Measurements from ENCODE around the gene ATF6. TPM values are rescaled to one million over a fixed set of nuclear protein-coding genes. Genes with fewer than 3 reads are reported as not detected.

ATF6 gene
- total and polyA plus RNA-seq, 2 donors (not counting 3 experiments of a cell fraction or from before 2014, with no cell fraction given): 24.9 to 40.3 TPM

- no TSS peak for BruUV-seq (replicated peaks)
- H3K79me2 ChIP-seq (ENCODE audit: control insufficient read depth, insufficient read depth, low read length): no peaks in the 10 kb centered on the region
- intact Hi-C loops (cut with micrococcal nuclease): no loop called here
- H3K27ac ChIP-seq (ENCODE audit: insufficient read depth, low read depth, low read length): no peak overlapping the region
- H3K27me3 ChIP-seq (ENCODE audit: control insufficient read depth in 2 of 2, insufficient read depth in 2 of 2, low read length in 2 of 2): no peaks in the 10 kb centered on the region
- dilution Hi-C loops (cut with MboI; ENCODE audit: extremely low pct_ligation_motif_present, low sequenced_read_pairs): no loop called here
- CTCF ChIA-PET: interaction anchor here (1.3 to 1.6 kb wide), 3 partner anchors 22 to 109 kb away, joined by 3 to 7 read pairs (median 6); no protein-coding TSS in a partner anchor
- H3K4me1 ChIP-seq (ENCODE audit: control insufficient read depth, extremely low read depth, insufficient read depth, low read length): peaks cover 11% of the 10 kb centered on the region
- H4K20me1 ChIP-seq (replicated peaks; ENCODE audit: control insufficient read depth, extremely low read depth, insufficient read depth, low read length): no peaks in the 10 kb centered on the region
- TF ChIP-seq POLR2A (IDR thresholded peaks at IDR 0.05; ENCODE audit: low read depth, low read length) (no peak), MAX (IDR thresholded peaks at IDR 0.05; ENCODE audit: insufficient read depth, insufficient read length) (no peak), POLR2AphosphoS5 (IDR thresholded peaks at IDR 0.05; ENCODE audit: insufficient read depth, low read depth, low read length) (no peak), EZH2 (IDR thresholded peaks at IDR 0.05; ENCODE audit: borderline replicate concordance, low read depth, low read length, severe bottlenecking) (no peak), JUN (IDR thresholded peaks at IDR 0.05; ENCODE audit: borderline replicate concordance, insufficient read depth, insufficient read length, low read depth) (no peak), GATA2 (IDR thresholded peaks at IDR 0.05; ENCODE audit: insufficient read depth, insufficient read length, low read depth, low read length) (no peak), FOS (IDR thresholded peaks at IDR 0.05; ENCODE audit: borderline replicate concordance, insufficient read depth, low read length) (no peak), MYC (IDR thresholded peaks at IDR 0.05; ENCODE audit: low read depth, low read length) (no peak), CTCF (IDR thresholded peaks at IDR 0.05; ENCODE audit: extremely low read depth in 1 of 2, insufficient read depth in 1 of 2, low read depth in 1 of 2, low read length in 2 of 2) (no peak)
- DNase-seq (ENCODE audit: low read depth, low spot score) (no peak), FAIRE-seq (no peak)
- H3K9me3 ChIP-seq (replicated peaks; ENCODE audit: control insufficient read depth, insufficient read depth, low read length): no peaks in the 10 kb centered on the region
- no peak overlapping the region for H3K9ac ChIP-seq (replicated peaks; ENCODE audit: extremely low read depth, insufficient read depth, low read length)
- H3K4me3 ChIP-seq (replicated peaks in 1 of 3; ENCODE audit: insufficient read depth in 1 of 3, low read depth in 1 of 3, low read length in 3 of 3): no peak overlapping the region
- no peaks in the 10 kb centered on the region for H3K9me1 ChIP-seq (replicated peaks; ENCODE audit: control insufficient read depth, extremely low read depth, insufficient read depth, low read length)
- H3K4me2 ChIP-seq (ENCODE audit: insufficient read depth, low read length): no peak overlapping the region
- no peaks in the 10 kb centered on the region for H3K36me3 ChIP-seq (ENCODE audit: control insufficient read depth in 2 of 2, extremely low read depth in 1 of 2, insufficient read depth in 2 of 2, low read length in 2 of 2)
- POLR2A ChIA-PET: no interaction called here
- no peak overlapping the region for H2AFZ ChIP-seq (ENCODE audit: low read depth, low read length)
These were observed 161.9 kb downstream of the ATF6 start for GRCh38 chr1:161928056-161928455.

Measured in endothelial cell of umbilical vein (primary cell).